ENCODE results near the gene PLPPR1. TPM values are rescaled to one million over a fixed set of nuclear protein-coding genes. Genes with fewer than 3 reads are reported as not detected.

The PLPPR1 gene
- total and polyA plus RNA-seq, 2 of the 13 experiments (the other 11 are each of a cell fraction or from before 2014, with no cell fraction given) = 16.0 to 84.7 TPM

DNA sequence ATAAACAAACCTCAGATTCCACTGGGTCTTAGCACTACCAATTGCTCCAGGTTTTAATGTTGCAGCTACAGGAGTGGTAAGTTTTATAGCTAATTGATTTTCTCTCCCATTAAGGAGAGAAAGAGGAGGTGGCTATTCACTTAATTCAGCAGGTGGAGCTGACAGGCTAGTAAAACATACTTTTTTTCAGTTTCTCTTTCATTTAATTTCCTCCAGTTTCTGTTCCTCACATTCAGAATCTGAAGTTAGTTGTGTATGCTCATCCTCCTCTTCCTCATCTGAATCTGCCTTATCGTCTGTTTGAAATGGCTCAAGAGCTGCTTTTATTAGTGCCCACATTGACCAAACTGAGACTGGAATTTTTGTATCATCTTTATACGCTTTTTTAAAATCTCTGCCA, 98.0 kb downstream of the PLPPR1 start:
- 44% methylated on average over 2 of the region's 2 CpGs for WGBS (ENCODE audit: low lambda C conversion rate)
- ATAC-seq (no peak), DNase-seq (ENCODE audit: low spot score) (no peak), FAIRE-seq (no peak)
- Histone ChIP-seq H2AFZ (ENCODE audit: low read length) (no peak overlapping the region), H3K36me3 (replicated peaks in 1 of 2; ENCODE audit: control insufficient read depth in 1 of 2, insufficient read depth in 2 of 2, low read length in 2 of 2) (no peaks in the 10 kb centered on the region), H3K4me1 (ENCODE audit: insufficient read depth, low read length) (peaks cover 40% of the 10 kb centered on the region), H3K9ac (ENCODE audit: insufficient read depth, low read depth, low read length) (no peak overlapping the region), H3K27ac (ENCODE audit: extremely low read length, insufficient read depth, low read length) (no peak overlapping the region), H3K27me3 (ENCODE audit: control insufficient read depth in 1 of 2, insufficient read depth in 2 of 2, low read length in 2 of 2) (no peaks in the 10 kb centered on the region), H3K4me3 (replicated peaks in 1 of 3; ENCODE audit: insufficient read depth in 1 of 3, low read depth in 2 of 3, low read length in 3 of 3) (no peak overlapping the region), H3K79me2 (ENCODE audit: insufficient read depth, low read length) (no peaks in the 10 kb centered on the region), H3K4me2 (ENCODE audit: low read depth, low read length) (no peak overlapping the region), H3K9me3 (ENCODE audit: low read length) (no peaks in the 10 kb centered on the region), H4K20me1 (ENCODE audit: insufficient read depth, low read length) (no peaks in the 10 kb centered on the region)
- CTCF ChIA-PET (ENCODE audit: low intra/inter-chr PET ratio, low total read pairs) = no interaction called here
- POLR2A ChIA-PET = no interaction called here
- BruUV-seq (replicated peaks) = no TSS peak
- no peak for TF ChIP-seq KDM4B (CRISPR knock-in tag; IDR thresholded peaks at IDR 0.05)
- TF ChIP-seq, protein P1, sequence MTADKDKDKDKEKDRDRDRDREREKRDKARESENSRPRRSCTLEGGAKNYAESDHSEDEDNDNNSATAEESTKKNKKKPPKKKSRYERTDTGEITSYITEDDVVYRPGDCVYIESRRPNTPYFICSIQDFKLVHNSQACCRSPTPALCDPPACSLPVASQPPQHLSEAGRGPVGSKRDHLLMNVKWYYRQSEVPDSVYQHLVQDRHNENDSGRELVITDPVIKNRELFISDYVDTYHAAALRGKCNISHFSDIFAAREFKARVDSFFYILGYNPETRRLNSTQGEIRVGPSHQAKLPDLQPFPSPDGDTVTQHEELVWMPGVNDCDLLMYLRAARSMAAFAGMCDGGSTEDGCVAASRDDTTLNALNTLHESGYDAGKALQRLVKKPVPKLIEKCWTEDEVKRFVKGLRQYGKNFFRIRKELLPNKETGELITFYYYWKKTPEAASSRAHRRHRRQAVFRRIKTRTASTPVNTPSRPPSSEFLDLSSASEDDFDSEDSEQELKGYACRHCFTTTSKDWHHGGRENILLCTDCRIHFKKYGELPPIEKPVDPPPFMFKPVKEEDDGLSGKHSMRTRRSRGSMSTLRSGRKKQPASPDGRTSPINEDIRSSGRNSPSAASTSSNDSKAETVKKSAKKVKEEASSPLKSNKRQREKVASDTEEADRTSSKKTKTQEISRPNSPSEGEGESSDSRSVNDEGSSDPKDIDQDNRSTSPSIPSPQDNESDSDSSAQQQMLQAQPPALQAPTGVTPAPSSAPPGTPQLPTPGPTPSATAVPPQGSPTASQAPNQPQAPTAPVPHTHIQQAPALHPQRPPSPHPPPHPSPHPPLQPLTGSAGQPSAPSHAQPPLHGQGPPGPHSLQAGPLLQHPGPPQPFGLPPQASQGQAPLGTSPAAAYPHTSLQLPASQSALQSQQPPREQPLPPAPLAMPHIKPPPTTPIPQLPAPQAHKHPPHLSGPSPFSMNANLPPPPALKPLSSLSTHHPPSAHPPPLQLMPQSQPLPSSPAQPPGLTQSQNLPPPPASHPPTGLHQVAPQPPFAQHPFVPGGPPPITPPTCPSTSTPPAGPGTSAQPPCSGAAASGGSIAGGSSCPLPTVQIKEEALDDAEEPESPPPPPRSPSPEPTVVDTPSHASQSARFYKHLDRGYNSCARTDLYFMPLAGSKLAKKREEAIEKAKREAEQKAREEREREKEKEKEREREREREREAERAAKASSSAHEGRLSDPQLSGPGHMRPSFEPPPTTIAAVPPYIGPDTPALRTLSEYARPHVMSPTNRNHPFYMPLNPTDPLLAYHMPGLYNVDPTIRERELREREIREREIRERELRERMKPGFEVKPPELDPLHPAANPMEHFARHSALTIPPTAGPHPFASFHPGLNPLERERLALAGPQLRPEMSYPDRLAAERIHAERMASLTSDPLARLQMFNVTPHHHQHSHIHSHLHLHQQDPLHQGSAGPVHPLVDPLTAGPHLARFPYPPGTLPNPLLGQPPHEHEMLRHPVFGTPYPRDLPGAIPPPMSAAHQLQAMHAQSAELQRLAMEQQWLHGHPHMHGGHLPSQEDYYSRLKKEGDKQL (CRISPR knock-in tag; IDR thresholded peaks at IDR 0.05; ENCODE audit: low read depth) = no peak
- TF ChIP-seq MZF1 (CRISPR knock-in tag; IDR thresholded peaks at IDR 0.05; ENCODE audit: borderline replicate concordance) = no peak
- TF ChIP-seq SIX1 (CRISPR knock-in tag; IDR thresholded peaks at IDR 0.05; ENCODE audit: borderline replicate concordance) = no peak
- TF ChIP-seq ZNF510 (CRISPR knock-in tag; IDR thresholded peaks at IDR 0.05; ENCODE audit: low read depth) = no peak
- TF ChIP-seq, protein P2, sequence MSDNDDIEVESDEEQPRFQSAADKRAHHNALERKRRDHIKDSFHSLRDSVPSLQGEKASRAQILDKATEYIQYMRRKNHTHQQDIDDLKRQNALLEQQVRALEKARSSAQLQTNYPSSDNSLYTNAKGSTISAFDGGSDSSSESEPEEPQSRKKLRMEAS (IDR thresholded peaks at IDR 0.05) = no peak
- TF ChIP-seq ZNF543 (CRISPR knock-in tag; IDR thresholded peaks at IDR 0.05) = no peak
- TF ChIP-seq, protein P3, sequence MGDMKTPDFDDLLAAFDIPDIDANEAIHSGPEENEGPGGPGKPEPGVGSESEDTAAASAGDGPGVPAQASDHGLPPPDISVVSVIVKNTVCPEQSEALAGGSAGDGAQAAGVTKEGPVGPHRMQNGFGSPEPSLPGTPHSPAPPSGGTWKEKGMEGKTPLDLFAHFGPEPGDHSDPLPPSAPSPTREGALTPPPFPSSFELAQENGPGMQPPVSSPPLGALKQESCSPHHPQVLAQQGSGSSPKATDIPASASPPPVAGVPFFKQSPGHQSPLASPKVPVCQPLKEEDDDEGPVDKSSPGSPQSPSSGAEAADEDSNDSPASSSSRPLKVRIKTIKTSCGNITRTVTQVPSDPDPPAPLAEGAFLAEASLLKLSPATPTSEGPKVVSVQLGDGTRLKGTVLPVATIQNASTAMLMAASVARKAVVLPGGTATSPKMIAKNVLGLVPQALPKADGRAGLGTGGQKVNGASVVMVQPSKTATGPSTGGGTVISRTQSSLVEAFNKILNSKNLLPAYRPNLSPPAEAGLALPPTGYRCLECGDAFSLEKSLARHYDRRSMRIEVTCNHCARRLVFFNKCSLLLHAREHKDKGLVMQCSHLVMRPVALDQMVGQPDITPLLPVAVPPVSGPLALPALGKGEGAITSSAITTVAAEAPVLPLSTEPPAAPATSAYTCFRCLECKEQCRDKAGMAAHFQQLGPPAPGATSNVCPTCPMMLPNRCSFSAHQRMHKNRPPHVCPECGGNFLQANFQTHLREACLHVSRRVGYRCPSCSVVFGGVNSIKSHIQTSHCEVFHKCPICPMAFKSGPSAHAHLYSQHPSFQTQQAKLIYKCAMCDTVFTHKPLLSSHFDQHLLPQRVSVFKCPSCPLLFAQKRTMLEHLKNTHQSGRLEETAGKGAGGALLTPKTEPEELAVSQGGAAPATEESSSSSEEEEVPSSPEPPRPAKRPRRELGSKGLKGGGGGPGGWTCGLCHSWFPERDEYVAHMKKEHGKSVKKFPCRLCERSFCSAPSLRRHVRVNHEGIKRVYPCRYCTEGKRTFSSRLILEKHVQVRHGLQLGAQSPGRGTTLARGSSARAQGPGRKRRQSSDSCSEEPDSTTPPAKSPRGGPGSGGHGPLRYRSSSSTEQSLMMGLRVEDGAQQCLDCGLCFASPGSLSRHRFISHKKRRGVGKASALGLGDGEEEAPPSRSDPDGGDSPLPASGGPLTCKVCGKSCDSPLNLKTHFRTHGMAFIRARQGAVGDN (CRISPR knock-in tag; IDR thresholded peaks at IDR 0.05) = no peak
- TF ChIP-seq JDP2 (CRISPR knock-in tag; IDR thresholded peaks at IDR 0.05; ENCODE audit: borderline replicate concordance) = no peak
- no peak for TF ChIP-seq MEF2D (CRISPR knock-in tag; IDR thresholded peaks at IDR 0.05)
- TF ChIP-seq ZSCAN21 (CRISPR knock-in tag; IDR thresholded peaks at IDR 0.05; ENCODE audit: borderline replicate concordance) = no peak
- TF ChIP-seq MTF2 (CRISPR knock-in tag; IDR thresholded peaks at IDR 0.05; ENCODE audit: borderline replicate concordance) = no peak
- TF ChIP-seq, protein P4, sequence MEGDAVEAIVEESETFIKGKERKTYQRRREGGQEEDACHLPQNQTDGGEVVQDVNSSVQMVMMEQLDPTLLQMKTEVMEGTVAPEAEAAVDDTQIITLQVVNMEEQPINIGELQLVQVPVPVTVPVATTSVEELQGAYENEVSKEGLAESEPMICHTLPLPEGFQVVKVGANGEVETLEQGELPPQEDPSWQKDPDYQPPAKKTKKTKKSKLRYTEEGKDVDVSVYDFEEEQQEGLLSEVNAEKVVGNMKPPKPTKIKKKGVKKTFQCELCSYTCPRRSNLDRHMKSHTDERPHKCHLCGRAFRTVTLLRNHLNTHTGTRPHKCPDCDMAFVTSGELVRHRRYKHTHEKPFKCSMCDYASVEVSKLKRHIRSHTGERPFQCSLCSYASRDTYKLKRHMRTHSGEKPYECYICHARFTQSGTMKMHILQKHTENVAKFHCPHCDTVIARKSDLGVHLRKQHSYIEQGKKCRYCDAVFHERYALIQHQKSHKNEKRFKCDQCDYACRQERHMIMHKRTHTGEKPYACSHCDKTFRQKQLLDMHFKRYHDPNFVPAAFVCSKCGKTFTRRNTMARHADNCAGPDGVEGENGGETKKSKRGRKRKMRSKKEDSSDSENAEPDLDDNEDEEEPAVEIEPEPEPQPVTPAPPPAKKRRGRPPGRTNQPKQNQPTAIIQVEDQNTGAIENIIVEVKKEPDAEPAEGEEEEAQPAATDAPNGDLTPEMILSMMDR (CRISPR knock-in tag; IDR thresholded peaks at IDR 0.05) = no peak
- intact Hi-C loops (cut with micrococcal nuclease; ENCODE audit: unreplicated experiment) (no loop called here), in situ Hi-C loops (cut with HindIII; ENCODE audit: extremely low pct_ligation_motif_present, low pct_unique_long_range_greater_than_20kb) (loop anchor here (10.0 kb wide), 1 partner anchor 408 kb away; the partner anchor contains the start of gene RNF20)
